GM18499 (cell line): ENCODE data around the gene RAB29.
"Not testable (repeated sequence)": the region's sequence is repeated elsewhere in the genome, so short reads cannot be mapped to it uniquely, and the experiment has no call there.

ENCODE experiments used
- ATAC-seq: cut with Tn5 transposase; IDR thresholded peaks from one replicate; pipeline ENCODE4 v1.9.1; 2021; ENCODE audit warnings: moderate number of reproducible peaks; ENCODE audit not compliant: insufficient read depth, unreplicated experiment

Gene RAB29

DNA sequence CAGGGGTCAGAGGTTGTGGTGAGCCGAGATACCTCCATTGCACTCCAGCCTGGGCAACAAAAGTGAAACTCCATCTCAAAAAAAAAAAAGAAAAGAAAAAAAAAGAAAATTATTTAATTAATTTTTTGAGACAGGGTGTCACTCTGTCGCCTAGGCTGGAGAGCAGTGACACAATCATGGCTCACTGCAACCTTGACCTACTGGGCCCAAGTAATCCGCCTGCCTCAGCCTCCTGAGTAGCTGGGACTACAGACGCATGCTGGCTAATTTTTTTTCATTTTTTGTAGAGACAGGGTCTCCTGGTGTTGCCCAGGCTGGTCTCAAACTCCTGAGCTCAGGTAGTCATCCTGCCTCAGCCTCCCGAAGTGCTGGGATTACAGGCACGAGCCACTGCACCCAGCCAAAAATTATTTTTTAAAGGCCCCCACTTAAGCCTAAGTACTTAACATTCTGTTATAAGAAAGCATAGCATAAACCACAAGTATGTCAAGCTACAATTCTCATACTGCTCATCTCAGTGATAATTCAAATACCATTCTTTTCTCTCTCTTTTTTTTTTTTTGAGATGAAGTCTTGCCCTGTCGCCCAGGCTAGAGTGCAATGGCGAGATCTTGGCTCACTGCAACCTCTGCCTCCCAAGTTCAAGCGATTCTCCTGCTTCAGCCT is 45.2 kb downstream of the RAB29 start:
- no peak for ATAC-seq

DNA sequence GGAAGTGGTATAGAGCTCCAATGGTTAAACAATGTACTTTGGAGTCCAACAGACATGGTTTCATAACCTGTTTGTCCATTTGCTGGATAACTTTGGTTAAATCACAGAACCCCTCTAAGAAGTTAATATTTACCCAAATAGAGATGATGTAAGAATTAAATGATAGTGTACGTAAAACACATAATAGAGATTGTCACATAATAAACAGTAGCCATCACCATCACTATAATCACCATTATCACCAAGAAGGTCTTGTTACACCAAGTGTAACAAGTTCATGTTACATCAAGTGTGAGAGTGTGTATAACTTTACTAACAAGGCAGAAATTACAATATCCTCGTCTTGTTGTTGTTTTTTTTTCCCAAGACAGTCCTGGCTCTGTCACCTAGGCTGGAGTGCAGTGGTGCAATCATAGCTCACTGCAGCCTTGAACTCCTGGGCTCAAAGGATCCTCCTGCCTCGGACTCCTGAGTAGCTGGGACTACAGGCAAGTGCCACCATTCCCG is 48.6 kb downstream of the RAB29 start:
- ATAC-seq: no peak

DNA sequence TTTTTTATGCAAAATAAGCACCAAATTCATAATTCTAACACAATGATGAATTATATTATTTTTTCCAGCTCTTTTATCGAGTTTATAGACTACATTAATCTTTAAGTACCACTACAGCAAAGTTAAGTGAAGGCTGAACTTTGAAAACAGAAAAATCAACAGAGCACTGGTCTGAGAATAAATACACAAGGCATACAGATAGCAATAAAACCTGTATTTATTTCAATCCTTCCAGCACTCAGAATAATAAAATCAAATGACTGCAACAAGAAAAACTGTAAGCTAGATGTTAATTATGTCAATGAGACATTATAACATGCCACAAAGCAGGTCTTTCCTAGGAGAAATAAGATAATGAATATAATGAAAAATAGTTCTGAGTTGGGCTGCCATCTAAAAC is 49.8 kb downstream of the RAB29 start:
- ATAC-seq: no peak

DNA sequence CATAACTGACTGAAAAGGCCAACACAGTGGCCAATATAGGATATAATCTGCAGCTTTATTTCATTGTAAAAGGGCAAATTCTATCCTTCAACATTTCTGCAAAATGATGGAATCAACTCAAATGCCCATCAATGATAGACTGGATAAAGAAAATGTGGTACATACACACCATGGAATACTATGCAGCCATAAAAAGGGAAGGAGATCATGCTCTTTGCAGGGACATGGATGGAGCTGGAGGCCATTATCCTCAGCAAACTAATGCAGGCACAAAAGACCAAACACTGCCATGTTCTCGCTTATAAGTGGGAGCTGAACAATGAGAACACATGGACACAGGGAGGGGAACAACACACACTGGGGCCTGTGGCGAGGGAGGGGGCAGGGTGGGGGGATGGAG is 54.5 kb downstream of the RAB29 start:
- ATAC-seq: not testable (repeated sequence)

DNA sequence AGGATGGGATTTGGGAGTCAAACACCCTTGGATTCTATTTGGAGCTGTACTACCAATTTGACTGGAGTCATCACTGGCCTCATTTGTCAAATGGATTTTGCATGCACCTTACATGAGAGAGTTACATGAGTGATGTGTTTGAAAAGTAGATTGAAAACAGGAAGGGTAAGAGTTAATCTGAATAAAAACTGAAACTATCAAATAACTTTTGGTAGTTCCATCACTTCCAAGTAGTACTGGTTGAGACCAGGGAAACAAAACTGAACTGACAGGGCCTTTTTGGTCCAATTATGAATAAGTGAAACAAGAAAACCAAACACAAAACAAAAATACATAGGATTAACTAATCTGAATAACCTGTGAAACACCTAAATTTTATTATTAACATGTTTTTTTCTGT is 55.5 kb downstream of the RAB29 start:
- ATAC-seq: no peak

DNA sequence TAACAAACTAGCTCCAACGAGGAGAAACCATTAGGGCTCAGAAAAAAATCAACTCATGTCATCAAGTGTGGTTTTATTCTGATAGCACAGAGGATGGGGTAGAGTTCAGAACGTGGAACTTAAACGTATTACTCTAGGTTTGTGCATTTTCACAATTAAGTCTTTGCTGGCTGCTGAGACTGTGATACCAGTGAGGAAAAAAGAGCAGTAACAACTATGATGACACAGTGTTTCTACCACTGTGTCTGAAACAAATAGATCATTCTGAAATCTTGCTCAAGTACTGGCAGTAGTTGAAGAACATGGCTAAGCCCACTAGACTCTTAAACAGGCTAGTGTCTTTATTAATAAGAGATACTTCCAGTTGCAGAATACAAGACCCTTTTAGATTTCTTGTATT is 56.3 kb downstream of the RAB29 start:
- ATAC-seq: no peak
